Gastroesophageal sphincter (tissue), 4 donors: ENCODE data around the gene IPCEF1. TPM values are rescaled to one million over a fixed set of nuclear protein-coding genes. Genes with fewer than 3 reads are reported as not detected.
"Not testable (repeated sequence)": the region's sequence is repeated elsewhere in the genome, so short reads cannot be mapped to it uniquely, and the experiment has no call there.

Experiments
- ATAC-seq: fragments of 150-250 bp; one replicate; pipeline ENCODE4 v1.9.1; 2016; ENCODE audit warnings: mild to moderate bottlenecking, moderate library complexity
- H3K27ac ChIP-seq, 4 donors: fragments of 200-600 bp; sonication (generic) in 3 of 4; 1 replicate in 3 of 4; 2 replicates in 1 of 4; pipeline ENCODE4 v1.5.1; 2016 to 2019
- H3K27me3 ChIP-seq: fragments of 200-600 bp; sonication (generic); one replicate; pipeline ENCODE4 v1.5.1; 2019
- H3K36me3 ChIP-seq, 2 donors: fragments of 200-600 bp; sonication (generic); one replicate each; pipeline ENCODE4 v1.5.1; 2019; ENCODE audit warnings: control low read depth in 1 of 2
- H3K4me1 ChIP-seq, 3 donors: fragments of 200-600 bp; sonication (generic); 1 replicate in 2 of 3; 2 replicates in 1 of 3; pipeline ENCODE4 v1.5.1; 2016 to 2019; ENCODE audit warnings: control low read depth in 2 of 3
- H3K4me3 ChIP-seq, 2 donors: fragments of 200-600 bp; sonication (generic); one replicate each; pipeline ENCODE4 v1.5.1; 2019; ENCODE audit warnings: mild to moderate bottlenecking in 1 of 2, moderate library complexity in 1 of 2
- H3K9me3 ChIP-seq, 3 donors: fragments of 200-600 bp; sonication (generic); one replicate each; pipeline ENCODE4 v1.5.1; 2017 to 2019; ENCODE audit warnings: control low read depth in 2 of 3
- CTCF ChIP-seq, 4 experiments: fragments of 200-600 bp in 2 of 4; fragments of 450-650 bp in 2 of 4; sonication (generic) in 1 of 4; IDR thresholded peaks; one replicate each; pipeline ENCODE4 v1.5.1; 2017 to 2019; ENCODE audit warnings: antibody characterized with exemption in 4 of 4, mild to moderate bottlenecking in 2 of 4, moderate library complexity in 2 of 4
- EP300 ChIP-seq: sonication (generic); formaldehyde crosslinking; IDR thresholded peaks from one replicate; pipeline ENCODE4 v1.6.1; 2017; ENCODE audit warnings: antibody characterized with exemption, mild to moderate bottlenecking
- POLR2A ChIP-seq, 2 donors: fragments of 450-650 bp; IDR thresholded peaks; one replicate each; pipeline ENCODE4 v1.6.1; 2017; ENCODE audit warnings: antibody characterized with exemption in 2 of 2, mild to moderate bottlenecking in 2 of 2, moderate library complexity in 1 of 2
- POLR2AphosphoS5 ChIP-seq: sonication (generic); formaldehyde crosslinking; IDR thresholded peaks from one replicate; pipeline ENCODE4 v1.6.1; 2017; ENCODE audit warnings: antibody characterized with exemption
- WGBS, 2 donors: methylation state at CpG; one replicate each; pipeline ENCODE4 v1.1.5; 2018; ENCODE audit warnings: low coverage in 1 of 2; 5-methylcytosine and 5-hydroxymethylcytosine counted together
- total RNA-seq, 4 donors: library from RNA; depleted of rRNA; stranded (reverse); fragments of >200 nt; gene quantifications; one replicate each; pipeline ENCODE4 v1.1.0, GENCODE V29; 2016

Gene IPCEF1
- total RNA-seq, 4 donors from 2014 or later, result 0.27 to 7.3 (median 1.2) TPM

GRCh38 chr6:154243793-154244750 is 112.5 kb downstream of the IPCEF1 start:
- 70 to 83% methylated on average over 6 of the region's 6 CpGs for whole genome bisulfite sequencing, 2 donors
- H3K36me3 ChIP-seq, result no peaks in the 10 kb centered on the region
- no peak overlapping the region for H3K4me3 ChIP-seq
- no peak for ATAC-seq
- H3K9me3 ChIP-seq, result no peaks in the 10 kb centered on the region
- H3K27me3 ChIP-seq, result no peaks in the 10 kb centered on the region
- TF ChIP-seq POLR2A (IDR thresholded peaks at IDR 0.05) (no peak), CTCF (IDR thresholded peaks at IDR 0.05) (no peak), EP300 (no peak), POLR2AphosphoS5 (no peak)
- H3K4me1 ChIP-seq, result no peaks in the 10 kb centered on the region
- H3K27ac ChIP-seq, result no peak overlapping the region

- H3K4me1 ChIP-seq, result no peaks in the 10 kb centered on the region
- no peaks in the 10 kb centered on the region for H3K27me3 ChIP-seq
- 95 to 100% methylated on average over 6 to 12 of the region's 13 CpGs for WGBS, 2 donors
- H3K27ac ChIP-seq, result no peak overlapping the region
- H3K4me3 ChIP-seq, result no peak overlapping the region
- H3K36me3 ChIP-seq, result no peaks in the 10 kb centered on the region
- no peak for ATAC-seq
- H3K9me3 ChIP-seq, result no peaks in the 10 kb centered on the region
- TF ChIP-seq POLR2AphosphoS5, result no peak
- no peak for TF ChIP-seq EP300
- no peak for TF ChIP-seq CTCF (IDR thresholded peaks at IDR 0.05)
- no peak for TF ChIP-seq POLR2A (IDR thresholded peaks at IDR 0.05)
These were observed 113.8 kb downstream of the IPCEF1 start for GRCh38 chr6:154242617-154243357.

- Histone ChIP-seq H3K4me3 (no peak overlapping the region), H3K36me3 (no peaks in the 10 kb centered on the region), H3K27ac (no peak overlapping the region), H3K4me1 (no peaks in the 10 kb centered on the region), H3K27me3 (no peaks in the 10 kb centered on the region), H3K9me3 (no peaks in the 10 kb centered on the region)
- WGBS, 2 donors, result 87 to 88% methylated on average over 4 to 8 of the region's 8 CpGs
- ATAC-seq, result no peak
- TF ChIP-seq EP300 (no peak), POLR2A (IDR thresholded peaks at IDR 0.05) (no peak), CTCF (IDR thresholded peaks at IDR 0.05) (no peak), POLR2AphosphoS5 (no peak)
These were observed 115.0 kb downstream of the IPCEF1 start for GRCh38 chr6:154241581-154241980.

DNA sequence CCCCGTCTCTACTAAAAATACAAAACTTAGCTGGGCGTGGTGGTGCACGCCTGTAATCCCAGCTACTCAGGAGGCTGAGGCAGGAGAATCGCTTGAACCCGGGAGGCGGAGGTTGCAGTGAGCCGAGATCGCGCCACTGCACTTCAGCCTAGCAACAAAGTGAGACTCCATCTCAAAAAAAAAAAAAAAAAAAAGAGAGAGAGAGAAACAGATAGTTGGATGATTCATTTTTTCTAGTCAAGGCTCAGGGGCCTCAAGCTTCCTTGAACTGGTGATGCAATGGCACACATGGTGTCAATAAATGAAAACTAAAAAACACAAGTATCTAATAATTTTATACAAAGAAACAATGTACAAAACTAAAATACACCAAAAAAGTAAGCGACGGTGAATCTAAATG is 115.5 kb downstream of the IPCEF1 start:
- not testable (repeated sequence) for H3K4me1 ChIP-seq
- WGBS, 2 donors, result 95 to 96% methylated on average over 2 to 9 of the region's 11 CpGs

DNA sequence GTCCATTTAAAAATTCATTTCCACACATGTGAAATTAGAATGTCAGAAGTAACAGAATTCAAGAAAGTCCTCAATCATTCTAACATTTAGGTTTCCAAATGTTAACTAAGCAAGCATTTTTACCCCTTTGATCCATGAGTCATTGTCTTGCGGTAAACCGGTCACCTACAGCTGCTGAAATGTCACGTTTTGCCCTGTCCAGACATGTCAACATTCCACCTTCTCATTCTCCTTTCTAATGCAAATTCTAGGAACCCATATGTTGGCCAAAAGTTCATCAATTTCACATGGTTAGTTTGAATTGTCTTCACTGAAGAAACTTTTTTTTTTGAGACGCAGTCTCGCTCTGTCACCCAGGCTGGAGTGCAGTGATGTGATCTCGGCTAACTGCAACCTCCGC is 117.2 kb downstream of the IPCEF1 start:
- Histone ChIP-seq H3K36me3 (no peaks in the 10 kb centered on the region), H3K9me3 (no peaks in the 10 kb centered on the region), H3K27ac (no peak overlapping the region), H3K27me3 (no peaks in the 10 kb centered on the region), H3K4me3 (no peak overlapping the region), H3K4me1 (no peaks in the 10 kb centered on the region)
- ATAC-seq, result no peak
- 79 to 88% methylated on average over 5 to 7 of the region's 7 CpGs for WGBS, 2 donors
- TF ChIP-seq POLR2AphosphoS5 (no peak), CTCF (IDR thresholded peaks at IDR 0.05) (no peak), EP300 (no peak), POLR2A (IDR thresholded peaks at IDR 0.05) (no peak)

More for the DNA sequence above, 115.5 kb downstream of the IPCEF1 start:
- not testable (repeated sequence) for H3K27me3 ChIP-seq, H3K36me3 ChIP-seq, H3K4me3 ChIP-seq, H3K27ac ChIP-seq, H3K9me3 ChIP-seq, ATAC-seq
